Activated effector memory CD4-positive, alpha-beta T cell treated with anti-CD3 and anti-CD28 coated beads, Interleukin-2, amount 50 U/mL, for 16 hours (primary cell): ENCODE measurements around the gene FAM193A.
A peak's percentile ranks its signal among the peaks of the same experiment; 100 is the strongest.

Experiments
- DNase-seq: peaks from one replicate; pipeline ENCODE4 v3.0.0-alpha.2; 2020

FAM193A gene

GRCh38 chr4:2697995-2698414 lies 161.6 kb downstream of the FAM193A start:
- no peak for DNase-seq

GRCh38 chr4:2698504-2698903 lies 162.1 kb downstream of the FAM193A start:
- no peak for DNase-seq

- no peak for DNase-seq
Measured at GRCh38 chr4:2698951-2699505, 162.6 kb downstream of the FAM193A start.

- DNase-seq: no peak
Measured at GRCh38 chr4:2699534-2699933, 163.1 kb downstream of the FAM193A start.

- DNase-seq: no peak
Measured at GRCh38 chr4:2700031-2700430, 163.6 kb downstream of the FAM193A start.

GRCh38 chr4:2702361-2702760 lies 165.9 kb downstream of the FAM193A start:
- no peak for DNase-seq

- no peak for DNase-seq
Measured at GRCh38 chr4:2702770-2703169, 166.3 kb downstream of the FAM193A start.

- peak; percentile 56 for DNase-seq
Measured at GRCh38 chr4:2712261-2712842, 175.9 kb downstream of the FAM193A start.

GRCh38 chr4:2713337-2713736 lies 176.9 kb downstream of the FAM193A start:
- DNase-seq: no peak

GRCh38 chr4:2714061-2714770 lies 177.8 kb downstream of the FAM193A start:
- DNase-seq: peak; percentile 71

GRCh38 chr4:2714918-2715317 lies 178.5 kb downstream of the FAM193A start:
- DNase-seq: no peak

- peak; percentile 50 for DNase-seq
Measured at GRCh38 chr4:2715426-2715825, 179.0 kb downstream of the FAM193A start.

GRCh38 chr4:2716236-2716635 lies 179.8 kb downstream of the FAM193A start:
- peak; percentile 49 for DNase-seq

GRCh38 chr4:2721586-2721985 lies 185.1 kb downstream of the FAM193A start:
- peak; percentile 36 for DNase-seq

GRCh38 chr4:2722033-2722432 lies 185.6 kb downstream of the FAM193A start:
- peak; percentile 47 for DNase-seq

- DNase-seq: peak; percentile 49
Measured at GRCh38 chr4:2723751-2724150, 187.3 kb downstream of the FAM193A start.

GRCh38 chr4:2725380-2725779 lies 188.9 kb downstream of the FAM193A start:
- peak; percentile 24 for DNase-seq

- DNase-seq: peak; percentile 28
Measured at GRCh38 chr4:2726881-2727280, 190.4 kb downstream of the FAM193A start.

GRCh38 chr4:2728221-2728620 lies 191.8 kb downstream of the FAM193A start:
- no peak for DNase-seq

GRCh38 chr4:2728806-2729532 lies 192.5 kb downstream of the FAM193A start:
- DNase-seq: peak; percentile 30

- peak; percentile 42 for DNase-seq
Measured at GRCh38 chr4:2729533-2729875, 193.1 kb downstream of the FAM193A start.

GRCh38 chr4:2731907-2732317 lies 195.5 kb downstream of the FAM193A start:
- no peak for DNase-seq

- DNase-seq: no peak
Measured at GRCh38 chr4:2732526-2732925, 196.1 kb downstream of the FAM193A start.
